Ascending aorta (tissue), 2 donors: ENCODE results near the gene SLC29A1. TPM values are rescaled to one million over a fixed set of nuclear protein-coding genes. Genes with fewer than 3 reads are reported as not detected.

Experiments used
- DNase-seq, 2 donors: peaks; one replicate each; pipeline ENCODE4 v3.0.0-alpha.2; 2019; ENCODE audit warnings: low spot score in 2 of 2
- H3K27ac ChIP-seq, 2 donors: fragments of 200-600 bp; sonication (generic); one replicate each; pipeline ENCODE4 v1.5.1; 2016 to 2017; ENCODE audit warnings: mild to moderate bottlenecking in 1 of 2
- H3K27me3 ChIP-seq: fragments of 200-600 bp; sonication (generic); one replicate; pipeline ENCODE4 v1.5.1; 2017
- H3K36me3 ChIP-seq, 2 donors: fragments of 200-600 bp; sonication (generic); one replicate each; pipeline ENCODE4 v1.5.1; 2016
- H3K4me1 ChIP-seq, 2 donors: fragments of 200-600 bp; sonication (generic); one replicate each; pipeline ENCODE4 v1.5.1; 2016 to 2017; ENCODE audit warnings: mild to moderate bottlenecking in 1 of 2
- H3K4me3 ChIP-seq, 2 donors: fragments of 200-600 bp; sonication (generic); one replicate each; pipeline ENCODE4 v1.5.1; 2016 to 2017; ENCODE audit warnings: mild to moderate bottlenecking in 1 of 2
- H3K9me3 ChIP-seq, 2 donors: fragments of 200-600 bp; sonication (generic); one replicate each; pipeline ENCODE4 v1.5.1; 2016
- CTCF ChIP-seq, 3 experiments: fragments of 200-600 bp in 2 of 3; fragments of 450-650 bp in 1 of 3; sonication (generic) in 2 of 3; IDR thresholded peaks; one replicate each; pipeline ENCODE4 v1.5.1; 2016 to 2019; ENCODE audit warnings: antibody characterized with exemption in 3 of 3, mild to moderate bottlenecking in 1 of 3, moderate library complexity in 1 of 3
- intact Hi-C: fragments of 100-400 bp; cut with DNase I; formaldehyde crosslinking; loops from one replicate; pipeline ENCODE4 v1.15.1; 2023
- total RNA-seq: library from RNA; depleted of rRNA; stranded (reverse); fragments of >200 nt; gene quantifications from one replicate; pipeline ENCODE4 v1.1.0, GENCODE V29; 2016

SLC29A1 gene
- total RNA-seq, 1 donor from 2014 or later = 224 TPM

- peak overlapping the region in 1 of 2 donors; percentile 18 for H3K4me3 ChIP-seq
- H3K9me3 ChIP-seq = no peaks in the 10 kb centered on the region
- no peak for DNase-seq
- peak overlapping the region; percentile 80 to 100 for H3K27ac ChIP-seq
- peaks cover 42 to 65% of the 10 kb centered on the region in 2 donors for H3K36me3 ChIP-seq
- no peak for TF ChIP-seq CTCF (IDR thresholded peaks at IDR 0.05)
- intact Hi-C loops = no loop called here
- H3K4me1 ChIP-seq = peaks cover 26 to 58% of the 10 kb centered on the region in 2 donors
- H3K27me3 ChIP-seq = no peaks in the 10 kb centered on the region
These were observed 9.5 kb downstream of the SLC29A1 start for GRCh38 chr6:44232676-44233566.

- intact Hi-C loops = loop anchor here (1.0 kb wide), 2 partner anchors 10 to 61 kb away; partner anchors contain the start of gene SLC29A1
- Histone ChIP-seq H3K9me3 (no peaks in the 10 kb centered on the region), H3K4me3 (peak overlapping the region in 1 of 2 donors; percentile 18), H3K27ac (peak overlapping the region; percentile 80 to 100), H3K4me1 (peaks cover 26 to 58% of the 10 kb centered on the region in 2 donors), H3K36me3 (peaks cover 42 to 59% of the 10 kb centered on the region in 2 donors), H3K27me3 (no peaks in the 10 kb centered on the region)
- no peak for TF ChIP-seq CTCF (IDR thresholded peaks at IDR 0.05)
- DNase-seq = no peak
These were observed 10.2 kb downstream of the SLC29A1 start for GRCh38 chr6:44233567-44234100.

GRCh38 chr6:44234101-44235025 is 11.0 kb downstream of the SLC29A1 start:
- peak overlapping the region in 1 of 2 donors; percentile 18 for H3K4me3 ChIP-seq
- no peaks in the 10 kb centered on the region for H3K9me3 ChIP-seq
- TF ChIP-seq CTCF (IDR thresholded peaks at IDR 0.05) = peak; percentile 86 to 88 (median 87)
- H3K27me3 ChIP-seq = no peaks in the 10 kb centered on the region
- H3K4me1 ChIP-seq = peaks cover 26 to 55% of the 10 kb centered on the region in 2 donors
- H3K36me3 ChIP-seq = peaks cover 40 to 52% of the 10 kb centered on the region in 2 donors
- peak overlapping the region; percentile 80 to 100 for H3K27ac ChIP-seq
- intact Hi-C loops = loop anchor here (1.0 to 5.0 kb wide), 3 partner anchors 11 to 607 kb away; partner anchors contain the start of genes GTPBP2 and SLC29A1
- peak; percentile 76 to 95 for DNase-seq

- TF ChIP-seq CTCF (IDR thresholded peaks at IDR 0.05) = no peak
- Histone ChIP-seq H3K27ac (peak overlapping the region; percentile 80 to 100), H3K4me3 (no peak overlapping the region), H3K27me3 (no peaks in the 10 kb centered on the region), H3K36me3 (peaks cover 30 to 43% of the 10 kb centered on the region in 2 donors), H3K4me1 (peaks cover 26 to 55% of the 10 kb centered on the region in 2 donors), H3K9me3 (no peaks in the 10 kb centered on the region)
- intact Hi-C loops = loop anchor here (5.0 kb wide), 1 partner anchor 608 kb away; the partner anchor contains the start of gene GTPBP2
- DNase-seq = no peak
These were observed 11.9 kb downstream of the SLC29A1 start for GRCh38 chr6:44235269-44235668.
